Measurements from ENCODE around the gene PDAP1. TPM values are rescaled to one million over a fixed set of nuclear protein-coding genes. Genes with fewer than 3 reads are reported as not detected.

PDAP1 gene
- total and polyA plus RNA-seq, 9 of the 15 experiments (the other 6 are each of a cell fraction or from before 2014, with no cell fraction given): 10.2 to 315 (median 129) TPM

DNA sequence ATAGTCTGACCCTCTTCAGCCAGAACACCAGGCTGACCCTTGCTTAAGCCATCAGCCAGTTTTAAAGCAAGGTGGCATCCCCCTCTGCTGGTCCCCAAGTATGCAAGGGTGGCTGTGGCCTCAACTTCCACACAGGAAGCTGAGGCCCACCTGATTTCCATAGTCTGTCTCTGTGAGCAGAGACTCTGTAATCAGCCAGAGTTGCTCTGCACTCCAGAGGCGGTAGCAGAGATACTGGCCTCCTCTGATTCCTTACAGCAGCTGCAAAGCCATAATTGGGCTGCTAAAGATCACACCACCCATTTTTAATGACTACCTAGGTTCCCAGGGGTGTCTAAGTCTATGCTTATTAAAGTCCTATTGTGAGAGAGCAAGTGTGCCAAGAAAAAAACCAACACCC is 1.8 kb downstream of the PDAP1 start:
- Histone ChIP-seq H3K9me3 (replicated peaks; ENCODE audit: control insufficient read depth, insufficient read depth, low read depth, low read length) (no peaks in the 10 kb centered on the region), H3K27me3 (ENCODE audit: control insufficient read depth in 2 of 2, insufficient read depth in 2 of 2, low read length in 2 of 2) (no peaks in the 10 kb centered on the region), H3K4me2 (ENCODE audit: insufficient read depth, low read length) (peak overlapping the region; percentile 99), H3K27ac (ENCODE audit: extremely low read depth, low read depth, low read length) (peak overlapping the region; percentile 12), H3K9me1 (ENCODE audit: control insufficient read depth, insufficient read depth, low read length) (no peaks in the 10 kb centered on the region), H3K4me1 (replicated peaks in 1 of 2; ENCODE audit: control insufficient read depth in 2 of 2, insufficient read depth in 2 of 2, low read length in 2 of 2) (peaks cover 20% of the 10 kb centered on the region in 2 experiments; a peak in 4 of 5 replicates), H3K4me3 (peak overlapping the region; percentile 97; the same call in 1 of the 2 replicates), H2AFZ (ENCODE audit: low read depth, low read length) (no peak overlapping the region), H3K9ac (ENCODE audit: insufficient read depth in 1 of 2, low read depth in 2 of 2, low read length in 2 of 2) (peak overlapping the region; percentile 57 to 100; a peak in 3 of 4 replicates), H3K79me2 (ENCODE audit: control insufficient read depth, insufficient read depth, low read length) (peaks cover 76% of the 10 kb centered on the region), H4K20me1 (replicated peaks; ENCODE audit: control insufficient read depth, insufficient read depth, low read length) (peaks cover 34% of the 10 kb centered on the region), H3K36me3 (ENCODE audit: control insufficient read depth, insufficient read depth, low read length) (peaks cover 75% of the 10 kb centered on the region)
- no peak for FAIRE-seq
- CTCF ChIA-PET (ENCODE audit: low intra/inter-chr PET ratio): no interaction called here
- in situ Hi-C loops (cut with MboI) (no loop called here), intact Hi-C loops (cut with micrococcal nuclease) (no loop called here)
- ATAC-seq: peak; percentile 6; the same call in 1 of the 3 replicates
- POLR2A ChIA-PET: interaction anchor here (0.6 to 4.4 kb wide), 6 partner anchors 7 to 370 kb away, joined by 3 to 50 read pairs (median 4); no protein-coding TSS in a partner anchor
- 6% methylated on average over 1 of the region's 1 CpG for WGBS (ENCODE audit: insufficient coverage, low coverage, missing lambda C conversion rate)
- DNase-seq (ENCODE audit: extremely low read depth in 1 of 4, low spot score in 3 of 4): peak in 2 of 4 experiments; percentile 44 to 53
- no TSS peak for BruUV-seq (replicated peaks)
- TF ChIP-seq NFIX (CRISPR knock-in tag; IDR thresholded peaks at IDR 0.05; ENCODE audit: low read depth) (no peak), XRCC5 (IDR thresholded peaks at IDR 0.05; ENCODE audit: low read depth, low read length) (no peak), POLR2AphosphoS5 (IDR thresholded peaks at IDR 0.05; ENCODE audit: control insufficient read depth, insufficient read depth, low read depth, low read length) (peak; percentile 33; the same call in 1 of the 2 replicates), ZC3H11A (IDR thresholded peaks at IDR 0.05; ENCODE audit: low read depth, low read length) (no peak), NCOA6 (IDR thresholded peaks at IDR 0.05) (no peak), ZNF3 (CRISPR knock-in tag; IDR thresholded peaks at IDR 0.05) (no peak), ZFP1 (CRISPR knock-in tag; IDR thresholded peaks at IDR 0.05) (peak; percentile 6; the same call in 1 of the 2 replicates), KDM1A (IDR thresholded peaks at IDR 0.05) (no peak), MEIS2 (IDR thresholded peaks at IDR 0.05; ENCODE audit: partially characterized antibody) (no peak), CBX8 (IDR thresholded peaks at IDR 0.05; ENCODE audit: borderline replicate concordance, extremely low read depth, low read depth, low read length, poor library complexity, severe bottlenecking) (no peak)
- TF ChIP-seq, protein P1, sequence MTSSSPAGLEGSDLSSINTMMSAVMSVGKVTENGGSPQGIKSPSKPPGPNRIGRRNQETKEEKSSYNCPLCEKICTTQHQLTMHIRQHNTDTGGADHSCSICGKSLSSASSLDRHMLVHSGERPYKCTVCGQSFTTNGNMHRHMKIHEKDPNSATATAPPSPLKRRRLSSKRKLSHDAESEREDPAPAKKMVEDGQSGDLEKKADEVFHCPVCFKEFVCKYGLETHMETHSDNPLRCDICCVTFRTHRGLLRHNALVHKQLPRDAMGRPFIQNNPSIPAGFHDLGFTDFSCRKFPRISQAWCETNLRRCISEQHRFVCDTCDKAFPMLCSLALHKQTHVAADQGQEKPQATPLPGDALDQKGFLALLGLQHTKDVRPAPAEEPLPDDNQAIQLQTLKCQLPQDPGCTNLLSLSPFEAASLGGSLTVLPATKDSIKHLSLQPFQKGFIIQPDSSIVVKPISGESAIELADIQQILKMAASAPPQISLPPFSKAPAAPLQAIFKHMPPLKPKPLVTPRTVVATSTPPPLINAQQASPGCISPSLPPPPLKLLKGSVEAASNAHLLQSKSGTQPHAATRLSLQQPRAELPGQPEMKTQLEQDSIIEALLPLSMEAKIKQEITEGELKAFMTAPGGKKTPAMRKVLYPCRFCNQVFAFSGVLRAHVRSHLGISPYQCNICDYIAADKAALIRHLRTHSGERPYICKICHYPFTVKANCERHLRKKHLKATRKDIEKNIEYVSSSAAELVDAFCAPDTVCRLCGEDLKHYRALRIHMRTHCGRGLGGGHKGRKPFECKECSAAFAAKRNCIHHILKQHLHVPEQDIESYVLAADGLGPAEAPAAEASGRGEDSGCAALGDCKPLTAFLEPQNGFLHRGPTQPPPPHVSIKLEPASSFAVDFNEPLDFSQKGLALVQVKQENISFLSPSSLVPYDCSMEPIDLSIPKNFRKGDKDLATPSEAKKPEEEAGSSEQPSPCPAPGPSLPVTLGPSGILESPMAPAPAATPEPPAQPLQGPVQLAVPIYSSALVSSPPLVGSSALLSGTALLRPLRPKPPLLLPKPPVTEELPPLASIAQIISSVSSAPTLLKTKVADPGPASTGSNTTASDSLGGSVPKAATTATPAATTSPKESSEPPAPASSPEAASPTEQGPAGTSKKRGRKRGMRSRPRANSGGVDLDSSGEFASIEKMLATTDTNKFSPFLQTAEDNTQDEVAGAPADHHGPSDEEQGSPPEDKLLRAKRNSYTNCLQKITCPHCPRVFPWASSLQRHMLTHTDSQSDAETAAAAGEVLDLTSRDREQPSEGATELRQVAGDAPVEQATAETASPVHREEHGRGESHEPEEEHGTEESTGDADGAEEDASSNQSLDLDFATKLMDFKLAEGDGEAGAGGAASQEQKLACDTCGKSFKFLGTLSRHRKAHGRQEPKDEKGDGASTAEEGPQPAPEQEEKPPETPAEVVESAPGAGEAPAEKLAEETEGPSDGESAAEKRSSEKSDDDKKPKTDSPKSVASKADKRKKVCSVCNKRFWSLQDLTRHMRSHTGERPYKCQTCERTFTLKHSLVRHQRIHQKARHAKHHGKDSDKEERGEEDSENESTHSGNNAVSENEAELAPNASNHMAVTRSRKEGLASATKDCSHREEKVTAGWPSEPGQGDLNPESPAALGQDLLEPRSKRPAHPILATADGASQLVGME (CRISPR knock-in tag; IDR thresholded peaks at IDR 0.05): no peak
- TF ChIP-seq, protein P2, sequence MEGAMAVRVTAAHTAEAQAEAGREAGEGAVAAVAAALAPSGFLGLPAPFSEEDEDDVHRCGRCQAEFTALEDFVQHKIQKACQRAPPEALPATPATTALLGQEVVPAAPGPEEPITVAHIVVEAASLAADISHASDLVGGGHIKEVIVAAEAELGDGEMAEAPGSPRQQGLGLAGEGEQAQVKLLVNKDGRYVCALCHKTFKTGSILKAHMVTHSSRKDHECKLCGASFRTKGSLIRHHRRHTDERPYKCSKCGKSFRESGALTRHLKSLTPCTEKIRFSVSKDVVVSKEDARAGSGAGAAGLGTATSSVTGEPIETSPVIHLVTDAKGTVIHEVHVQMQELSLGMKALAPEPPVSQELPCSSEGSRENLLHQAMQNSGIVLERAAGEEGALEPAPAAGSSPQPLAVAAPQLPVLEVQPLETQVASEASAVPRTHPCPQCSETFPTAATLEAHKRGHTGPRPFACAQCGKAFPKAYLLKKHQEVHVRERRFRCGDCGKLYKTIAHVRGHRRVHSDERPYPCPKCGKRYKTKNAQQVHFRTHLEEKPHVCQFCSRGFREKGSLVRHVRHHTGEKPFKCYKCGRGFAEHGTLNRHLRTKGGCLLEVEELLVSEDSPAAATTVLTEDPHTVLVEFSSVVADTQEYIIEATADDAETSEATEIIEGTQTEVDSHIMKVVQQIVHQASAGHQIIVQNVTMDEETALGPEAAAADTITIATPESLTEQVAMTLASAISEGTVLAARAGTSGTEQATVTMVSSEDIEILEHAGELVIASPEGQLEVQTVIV (CRISPR knock-in tag; IDR thresholded peaks at IDR 0.05; ENCODE audit: borderline replicate concordance): no peak
- TF ChIP-seq, protein P3, sequence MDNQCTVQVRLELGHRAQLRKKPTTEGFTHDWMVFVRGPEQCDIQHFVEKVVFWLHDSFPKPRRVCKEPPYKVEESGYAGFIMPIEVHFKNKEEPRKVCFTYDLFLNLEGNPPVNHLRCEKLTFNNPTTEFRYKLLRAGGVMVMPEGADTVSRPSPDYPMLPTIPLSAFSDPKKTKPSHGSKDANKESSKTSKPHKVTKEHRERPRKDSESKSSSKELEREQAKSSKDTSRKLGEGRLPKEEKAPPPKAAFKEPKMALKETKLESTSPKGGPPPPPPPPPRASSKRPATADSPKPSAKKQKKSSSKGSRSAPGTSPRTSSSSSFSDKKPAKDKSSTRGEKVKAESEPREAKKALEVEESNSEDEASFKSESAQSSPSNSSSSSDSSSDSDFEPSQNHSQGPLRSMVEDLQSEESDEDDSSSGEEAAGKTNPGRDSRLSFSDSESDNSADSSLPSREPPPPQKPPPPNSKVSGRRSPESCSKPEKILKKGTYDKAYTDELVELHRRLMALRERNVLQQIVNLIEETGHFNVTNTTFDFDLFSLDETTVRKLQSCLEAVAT (IDR thresholded peaks at IDR 0.05): no peak

Measured in K562 (cell line).